PFSK-1 (cell line): ENCODE measurements around the gene FOXO1.

Source experiments
- FOXP2 ChIP-seq: optimal IDR thresholded peaks from 2 replicates; pipeline ENCODE3; 2011; ENCODE audit warnings: borderline replicate concordance, control low read depth, inconsistent platforms; ENCODE audit not compliant: insufficient read depth; ENCODE audit errors: extremely low read length, extremely low read depth
- POLR2AphosphoS5 ChIP-seq: IDR thresholded peaks from 2 replicates; pipeline ENCODE4 v1.6.1; 2012; ENCODE audit warnings: low read depth, mild to moderate bottlenecking, control low read depth, low read length, moderate library complexity
- TAF1 ChIP-seq: IDR thresholded peaks from 2 replicates; pipeline ENCODE4 v1.6.1; 2012; ENCODE audit warnings: low read length, control low read depth, borderline replicate concordance; ENCODE audit not compliant: insufficient read depth
- TF ChIP-seq, protein P1 (sequence below), 2 experiments: IDR thresholded peaks; 2 replicates each; pipeline versions ENCODE4 v1.6.1 to v1.8.0; 2011 to 2012; ENCODE audit warnings: low read depth in 2 of 2, low read length in 2 of 2, control low read depth in 1 of 2, inconsistent platforms in 1 of 2, mild to moderate bottlenecking in 1 of 2, moderate library complexity in 1 of 2; ENCODE audit not compliant: insufficient read depth in 1 of 2

DNA sequence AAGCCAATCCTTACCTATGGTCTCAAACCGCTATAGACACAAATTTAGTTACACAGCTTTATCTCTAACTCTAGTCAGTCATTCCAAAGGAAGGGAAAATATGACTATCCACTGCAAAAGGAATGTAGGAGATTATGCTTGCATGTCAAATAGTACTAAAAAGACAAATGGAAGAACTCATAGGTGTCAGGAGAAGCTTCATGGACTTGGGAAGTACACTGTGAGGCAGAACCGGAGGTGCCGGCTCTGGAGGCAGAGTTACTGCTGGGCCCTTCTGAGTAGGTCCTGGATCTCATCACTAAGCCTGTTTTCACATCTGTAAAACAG lies 97.5 kb downstream of the FOXO1 start:
- no peak for TF ChIP-seq POLR2AphosphoS5
- no peak for TF ChIP-seq FOXP2
- TF ChIP-seq, protein P1, sequence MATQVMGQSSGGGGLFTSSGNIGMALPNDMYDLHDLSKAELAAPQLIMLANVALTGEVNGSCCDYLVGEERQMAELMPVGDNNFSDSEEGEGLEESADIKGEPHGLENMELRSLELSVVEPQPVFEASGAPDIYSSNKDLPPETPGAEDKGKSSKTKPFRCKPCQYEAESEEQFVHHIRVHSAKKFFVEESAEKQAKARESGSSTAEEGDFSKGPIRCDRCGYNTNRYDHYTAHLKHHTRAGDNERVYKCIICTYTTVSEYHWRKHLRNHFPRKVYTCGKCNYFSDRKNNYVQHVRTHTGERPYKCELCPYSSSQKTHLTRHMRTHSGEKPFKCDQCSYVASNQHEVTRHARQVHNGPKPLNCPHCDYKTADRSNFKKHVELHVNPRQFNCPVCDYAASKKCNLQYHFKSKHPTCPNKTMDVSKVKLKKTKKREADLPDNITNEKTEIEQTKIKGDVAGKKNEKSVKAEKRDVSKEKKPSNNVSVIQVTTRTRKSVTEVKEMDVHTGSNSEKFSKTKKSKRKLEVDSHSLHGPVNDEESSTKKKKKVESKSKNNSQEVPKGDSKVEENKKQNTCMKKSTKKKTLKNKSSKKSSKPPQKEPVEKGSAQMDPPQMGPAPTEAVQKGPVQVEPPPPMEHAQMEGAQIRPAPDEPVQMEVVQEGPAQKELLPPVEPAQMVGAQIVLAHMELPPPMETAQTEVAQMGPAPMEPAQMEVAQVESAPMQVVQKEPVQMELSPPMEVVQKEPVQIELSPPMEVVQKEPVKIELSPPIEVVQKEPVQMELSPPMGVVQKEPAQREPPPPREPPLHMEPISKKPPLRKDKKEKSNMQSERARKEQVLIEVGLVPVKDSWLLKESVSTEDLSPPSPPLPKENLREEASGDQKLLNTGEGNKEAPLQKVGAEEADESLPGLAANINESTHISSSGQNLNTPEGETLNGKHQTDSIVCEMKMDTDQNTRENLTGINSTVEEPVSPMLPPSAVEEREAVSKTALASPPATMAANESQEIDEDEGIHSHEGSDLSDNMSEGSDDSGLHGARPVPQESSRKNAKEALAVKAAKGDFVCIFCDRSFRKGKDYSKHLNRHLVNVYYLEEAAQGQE (IDR thresholded peaks at IDR 0.05; ENCODE audit: insufficient read depth in 1 of 2, low read depth in 2 of 2, low read length in 2 of 2), result no peak
- no peak for TF ChIP-seq TAF1
